ENCODE data around the gene RERG.

The RERG gene

DNA sequence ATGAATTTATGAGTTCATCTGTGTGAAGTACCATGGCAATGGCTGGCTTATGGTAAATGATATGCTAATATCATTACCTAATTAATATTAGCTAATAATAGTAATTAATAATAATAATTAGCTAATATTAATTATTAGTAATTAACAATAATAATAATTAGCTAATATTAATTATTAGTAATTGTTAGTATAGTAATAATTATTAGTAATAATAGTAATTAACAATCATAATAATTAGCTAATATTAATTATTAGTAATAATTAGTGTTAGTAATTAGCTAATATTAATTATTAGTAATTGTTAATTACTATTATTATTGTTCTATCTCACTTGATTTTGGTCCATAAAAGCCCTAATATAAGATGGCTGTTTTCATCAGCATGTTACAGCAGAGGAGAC, 19.8 kb downstream of the RERG start:
- TF ChIP-seq, protein P1, sequence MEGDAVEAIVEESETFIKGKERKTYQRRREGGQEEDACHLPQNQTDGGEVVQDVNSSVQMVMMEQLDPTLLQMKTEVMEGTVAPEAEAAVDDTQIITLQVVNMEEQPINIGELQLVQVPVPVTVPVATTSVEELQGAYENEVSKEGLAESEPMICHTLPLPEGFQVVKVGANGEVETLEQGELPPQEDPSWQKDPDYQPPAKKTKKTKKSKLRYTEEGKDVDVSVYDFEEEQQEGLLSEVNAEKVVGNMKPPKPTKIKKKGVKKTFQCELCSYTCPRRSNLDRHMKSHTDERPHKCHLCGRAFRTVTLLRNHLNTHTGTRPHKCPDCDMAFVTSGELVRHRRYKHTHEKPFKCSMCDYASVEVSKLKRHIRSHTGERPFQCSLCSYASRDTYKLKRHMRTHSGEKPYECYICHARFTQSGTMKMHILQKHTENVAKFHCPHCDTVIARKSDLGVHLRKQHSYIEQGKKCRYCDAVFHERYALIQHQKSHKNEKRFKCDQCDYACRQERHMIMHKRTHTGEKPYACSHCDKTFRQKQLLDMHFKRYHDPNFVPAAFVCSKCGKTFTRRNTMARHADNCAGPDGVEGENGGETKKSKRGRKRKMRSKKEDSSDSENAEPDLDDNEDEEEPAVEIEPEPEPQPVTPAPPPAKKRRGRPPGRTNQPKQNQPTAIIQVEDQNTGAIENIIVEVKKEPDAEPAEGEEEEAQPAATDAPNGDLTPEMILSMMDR (IDR thresholded peaks at IDR 0.05; ENCODE audit: control extremely low read depth, extremely low read depth, low read depth, missing control alignments), result no peak
- DNase-seq (ENCODE audit: extremely low spot score), result no peak
- ChIA-PET POLR2A (no interaction called here), CTCF (interaction anchor here (0.8 to 1.4 kb wide), 7 partner anchors 8 to 56 kb away, joined by 3 to 4 read pairs (median 3); partner anchors contain the start of gene RERG)

DNA sequence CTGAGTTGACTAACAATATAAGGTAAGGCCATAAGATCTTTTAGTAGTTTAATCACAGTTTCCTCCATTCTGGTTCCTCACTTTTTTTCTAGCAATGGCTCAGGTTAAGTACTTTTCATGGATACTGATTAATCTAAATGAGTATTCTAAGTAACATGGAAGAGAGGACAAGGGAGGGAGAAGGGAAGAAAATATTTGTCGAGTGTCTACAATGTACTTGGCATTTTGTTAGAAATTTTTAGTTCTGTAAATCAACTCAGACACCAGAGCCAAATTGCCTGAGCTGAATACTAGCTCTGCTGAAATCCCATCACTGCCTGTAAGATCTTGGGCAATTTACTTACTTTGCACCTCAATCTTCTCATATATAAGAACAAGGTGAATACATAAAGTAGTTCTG, 20.2 kb downstream of the RERG start:
- ChIA-PET POLR2A (no interaction called here), CTCF (interaction anchor here (0.8 to 1.4 kb wide), 6 partner anchors 9 to 57 kb away, joined by 3 read pairs; no protein-coding TSS in a partner anchor)
- TF ChIP-seq, protein P1 (IDR thresholded peaks at IDR 0.05; ENCODE audit: control extremely low read depth, extremely low read depth, low read depth, missing control alignments), result no peak
- DNase-seq (ENCODE audit: extremely low spot score), result no peak

DNA sequence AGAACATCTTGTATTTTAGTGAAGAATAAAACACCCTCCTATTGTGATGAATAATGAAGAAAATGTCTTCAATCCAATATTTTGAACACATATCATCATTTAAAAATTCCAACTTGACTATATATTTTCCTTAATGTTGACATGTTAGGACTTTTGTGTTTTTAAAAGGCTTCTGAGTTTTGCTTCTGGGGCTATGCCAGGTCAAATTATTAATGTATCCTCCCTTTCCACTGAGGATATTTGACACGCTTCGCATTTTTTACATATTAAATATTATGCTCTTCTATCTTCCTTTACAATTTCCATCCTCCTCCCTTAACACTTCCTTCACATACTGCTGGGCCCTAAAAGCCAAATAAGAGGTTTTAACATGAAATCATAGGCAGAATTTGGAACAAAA, 20.6 kb downstream of the RERG start:
- ChIA-PET CTCF (interaction anchor here (1.0 kb wide), 2 partner anchors 14 to 21 kb away, joined by 3 to 4 read pairs; partner anchors contain the start of gene RERG), POLR2A (no interaction called here)
- DNase-seq (ENCODE audit: extremely low spot score), result no peak
- TF ChIP-seq, protein P1 (IDR thresholded peaks at IDR 0.05; ENCODE audit: control extremely low read depth, extremely low read depth, low read depth, missing control alignments), result no peak

DNA sequence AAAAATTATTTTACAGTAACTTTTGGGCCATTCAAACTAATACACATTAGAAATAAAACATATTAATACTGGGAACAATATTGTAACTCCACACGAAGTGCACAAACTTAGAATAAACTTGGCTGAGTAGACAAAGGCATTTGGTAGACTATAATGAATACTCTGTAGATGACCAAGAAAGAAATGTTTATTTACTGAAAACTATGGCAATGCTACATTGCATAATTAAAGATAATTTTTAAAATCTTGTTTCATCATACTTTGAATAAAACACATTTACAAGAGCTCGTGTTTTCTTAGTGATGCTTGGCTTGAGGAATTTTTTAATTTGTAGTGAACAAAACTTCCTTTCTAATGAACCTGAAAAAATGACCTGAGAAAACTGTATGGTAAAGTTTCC, 21.3 kb downstream of the RERG start:
- TF ChIP-seq, protein P1 (IDR thresholded peaks at IDR 0.05; ENCODE audit: control extremely low read depth, extremely low read depth, low read depth, missing control alignments), result no peak
- no peak for DNase-seq (ENCODE audit: extremely low spot score)
- ChIA-PET POLR2A (no interaction called here), CTCF (interaction anchor here (1.0 to 1.3 kb wide), 3 partner anchors 15 to 21 kb away, joined by 3 to 4 read pairs (median 3); partner anchors contain the start of gene RERG)

DNA sequence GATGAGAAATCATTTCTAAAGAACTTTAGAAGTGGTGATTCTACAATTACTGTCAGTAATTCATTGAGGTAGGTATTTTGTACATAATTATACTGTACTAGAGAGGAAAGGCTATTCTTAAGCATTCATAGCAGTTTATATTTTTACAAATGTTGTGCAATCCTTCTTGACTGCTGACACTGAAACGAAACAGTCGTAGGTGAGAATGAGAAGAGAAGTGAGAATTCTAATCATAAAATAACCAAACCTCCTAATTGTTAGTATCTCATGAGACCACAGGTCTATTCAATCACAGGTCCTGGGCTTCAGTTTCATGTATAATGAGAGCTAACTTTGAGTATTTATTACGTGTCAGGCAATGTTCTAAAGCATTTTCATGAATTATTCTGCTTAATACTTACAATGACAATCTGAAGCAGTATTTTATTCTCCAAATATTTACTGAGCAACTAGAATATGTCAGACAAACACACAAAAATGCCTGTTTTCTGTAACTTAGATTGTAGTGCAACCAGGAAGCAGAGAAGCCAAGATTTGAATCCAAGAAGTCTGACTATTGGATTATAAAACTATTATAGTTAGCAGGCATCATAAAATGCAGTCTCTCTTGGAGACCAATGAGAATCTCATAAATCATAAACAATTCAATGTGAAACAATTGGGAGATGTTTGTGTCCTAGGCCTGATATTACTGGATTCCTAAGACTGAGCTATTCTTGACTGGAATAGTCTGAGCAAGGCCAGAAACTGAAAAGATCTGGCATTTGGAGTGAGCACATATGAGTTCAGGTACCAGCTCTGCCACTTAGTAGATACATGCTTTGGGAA, 24.3 kb downstream of the RERG start:
- ChIA-PET POLR2A (no interaction called here), CTCF (interaction anchor here (1.0 to 2.7 kb wide), 4 partner anchors 9 to 29 kb away, joined by 3 to 13 read pairs (median 4); partner anchors contain the start of gene RERG)
- DNase-seq (ENCODE audit: extremely low spot score), result no peak
- TF ChIP-seq, protein P1 (IDR thresholded peaks at IDR 0.05; ENCODE audit: control extremely low read depth, extremely low read depth, low read depth, missing control alignments), result no peak

DNA sequence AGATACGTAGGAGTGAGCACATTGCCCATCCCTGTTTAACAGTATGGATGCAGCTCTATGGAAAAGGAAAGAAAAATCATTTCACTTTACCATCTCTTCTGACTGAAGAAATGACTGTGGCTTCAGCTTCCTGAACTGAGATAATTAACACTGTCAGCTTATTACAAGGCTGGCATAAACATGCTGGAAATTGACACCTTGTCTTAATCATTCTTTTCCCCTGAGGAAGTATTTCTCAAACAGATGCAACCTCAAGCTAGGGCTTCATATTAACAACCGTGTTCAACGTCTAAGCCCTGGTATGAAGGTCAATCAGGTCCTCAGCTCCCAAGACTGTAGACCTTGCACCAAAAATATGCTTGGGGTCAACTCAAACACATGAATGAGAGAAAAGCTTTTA, 25.0 kb downstream of the RERG start:
- ChIA-PET POLR2A (no interaction called here), CTCF (interaction anchor here (1.0 to 2.7 kb wide), 4 partner anchors 9 to 28 kb away, joined by 3 to 13 read pairs (median 4); partner anchors contain the start of gene RERG)
- DNase-seq (ENCODE audit: extremely low spot score), result no peak
- TF ChIP-seq, protein P1 (IDR thresholded peaks at IDR 0.05; ENCODE audit: control extremely low read depth, extremely low read depth, low read depth, missing control alignments), result no peak
